MM.1S (cell line): ENCODE measurements around the gene FGFBP3.

ENCODE experiments used
- DNase-seq: peaks from one replicate; pipeline ENCODE4 v3.0.0-alpha.2; 2015
- H2AFZ ChIP-seq: fragments of 300-600 bp; sonication (generic); 2 replicates; pipeline ENCODE4 v1.6.0; 2016; ENCODE audit warnings: antibody characterized with exemption, low read length
- H3F3A ChIP-seq: fragments of 300-600 bp; sonication (generic); 2 replicates; pipeline ENCODE4 v1.6.1; 2016; ENCODE audit warnings: mild to moderate bottlenecking, antibody characterized with exemption, low read length, moderate library complexity, mixed read lengths; ENCODE audit not compliant: insufficient read depth
- H3K27ac ChIP-seq: fragments of 300-600 bp; sonication (generic); 2 replicates; pipeline ENCODE4 v1.5.1; 2016; ENCODE audit warnings: mild to moderate bottlenecking, low read length
- H3K27me3 ChIP-seq: fragments of 300-600 bp; sonication (generic); replicated peaks from 2 replicates; pipeline ENCODE4 v1.6.0; 2016; ENCODE audit warnings: low read length; ENCODE audit not compliant: insufficient read depth
- H3K36me3 ChIP-seq: fragments of 300-600 bp; sonication (generic); replicated peaks from 2 replicates; pipeline ENCODE4 v1.6.1; 2016; ENCODE audit warnings: mild to moderate bottlenecking, low read length, mixed read lengths; ENCODE audit not compliant: insufficient read depth
- H3K4me1 ChIP-seq: fragments of 300-600 bp; sonication (generic); 2 replicates; pipeline ENCODE4 v1.6.1; 2016; ENCODE audit warnings: low read length, mixed read lengths
- H3K4me2 ChIP-seq: fragments of 300-600 bp; sonication (generic); 2 replicates; pipeline ENCODE4 v1.6.0; 2016; ENCODE audit warnings: low read depth, low read length
- H3K4me3 ChIP-seq: fragments of 300-600 bp; sonication (generic); 2 replicates; pipeline ENCODE4 v1.5.1; 2016; ENCODE audit warnings: low read length, mixed read lengths
- H3K79me2 ChIP-seq: fragments of 300-600 bp; sonication (generic); 2 replicates; pipeline ENCODE4 v1.6.1; 2016; ENCODE audit warnings: mixed run types, low read length, mixed read lengths
- H3K9ac ChIP-seq: fragments of 300-600 bp; sonication (generic); 2 replicates; pipeline ENCODE4 v1.6.1; 2016; ENCODE audit warnings: low read length, mixed read lengths
- H3K9me2 ChIP-seq: fragments of 300-600 bp; sonication (generic); replicated peaks from 2 replicates; pipeline ENCODE4 v1.6.1; 2016; ENCODE audit warnings: mild to moderate bottlenecking, low read length, mixed read lengths; ENCODE audit not compliant: insufficient read depth
- H3K9me3 ChIP-seq: fragments of 300-600 bp; sonication (generic); replicated peaks from 2 replicates; pipeline ENCODE4 v1.6.1; 2016; ENCODE audit warnings: mild to moderate bottlenecking, low read length, mixed read lengths; ENCODE audit not compliant: insufficient read depth
- H4K20me1 ChIP-seq: fragments of 300-600 bp; sonication (generic); 2 replicates; pipeline ENCODE4 v1.6.1; 2016; ENCODE audit warnings: mild to moderate bottlenecking, low read length, moderate library complexity, mixed read lengths; ENCODE audit not compliant: insufficient read depth
- EZH2 ChIP-seq: fragments of 300-600 bp; sonication (generic); optimal IDR thresholded peaks from 2 replicates; pipeline ENCODE3; 2017; ENCODE audit warnings: low read depth, mild to moderate bottlenecking, antibody characterized with exemption, low read length, mixed read lengths
- EZH2phosphoT487 ChIP-seq: fragments of 300-600 bp; sonication (generic); IDR thresholded peaks from 2 replicates; pipeline ENCODE4 v1.6.1; 2018; ENCODE audit warnings: antibody characterized with exemption, low read length
- TF ChIP-seq, protein P1 (sequence below): fragments of 300-600 bp; sonication (generic); IDR thresholded peaks from 2 replicates; pipeline ENCODE4 v1.5.1; 2016; ENCODE audit warnings: antibody characterized with exemption, low read length, mixed read lengths

The FGFBP3 gene

DNA sequence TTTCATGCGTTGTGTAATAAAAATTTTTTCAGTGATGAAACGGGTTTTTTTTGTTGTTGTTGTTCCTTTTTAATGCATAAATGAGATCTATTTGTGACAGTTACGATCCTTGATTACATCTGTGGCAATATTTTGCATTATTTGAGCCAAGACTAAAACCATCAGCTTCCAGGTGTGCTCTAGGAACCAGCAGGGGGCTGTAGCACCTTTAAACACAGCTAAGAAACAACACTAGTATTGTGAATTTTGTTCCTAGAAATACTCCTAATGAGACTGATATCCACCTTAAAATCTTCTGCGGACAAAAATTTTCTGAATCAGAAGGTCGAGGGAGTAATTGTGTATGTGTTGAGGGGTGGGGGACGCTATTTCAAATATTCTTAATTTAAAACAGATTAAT is 52.6 kb downstream of the FGFBP3 start:
- Histone ChIP-seq H3K36me3 (peaks cover 6% of the 10 kb centered on the region; the same call in 1 of the 2 replicates), H3F3A (peaks cover 12% of the 10 kb centered on the region), H3K79me2 (no peaks in the 10 kb centered on the region), H3K4me2 (no peak overlapping the region), H3K9me3 (no peaks in the 10 kb centered on the region), H3K4me1 (peaks cover 25% of the 10 kb centered on the region), H3K4me3 (no peak overlapping the region), H3K9me2 (no peaks in the 10 kb centered on the region), H3K27me3 (no peaks in the 10 kb centered on the region), H3K27ac (no peak overlapping the region), H4K20me1 (no peaks in the 10 kb centered on the region), H3K9ac (no peak overlapping the region), H2AFZ (no peak overlapping the region)
- DNase-seq: peak; percentile 24
- TF ChIP-seq, protein P1, sequence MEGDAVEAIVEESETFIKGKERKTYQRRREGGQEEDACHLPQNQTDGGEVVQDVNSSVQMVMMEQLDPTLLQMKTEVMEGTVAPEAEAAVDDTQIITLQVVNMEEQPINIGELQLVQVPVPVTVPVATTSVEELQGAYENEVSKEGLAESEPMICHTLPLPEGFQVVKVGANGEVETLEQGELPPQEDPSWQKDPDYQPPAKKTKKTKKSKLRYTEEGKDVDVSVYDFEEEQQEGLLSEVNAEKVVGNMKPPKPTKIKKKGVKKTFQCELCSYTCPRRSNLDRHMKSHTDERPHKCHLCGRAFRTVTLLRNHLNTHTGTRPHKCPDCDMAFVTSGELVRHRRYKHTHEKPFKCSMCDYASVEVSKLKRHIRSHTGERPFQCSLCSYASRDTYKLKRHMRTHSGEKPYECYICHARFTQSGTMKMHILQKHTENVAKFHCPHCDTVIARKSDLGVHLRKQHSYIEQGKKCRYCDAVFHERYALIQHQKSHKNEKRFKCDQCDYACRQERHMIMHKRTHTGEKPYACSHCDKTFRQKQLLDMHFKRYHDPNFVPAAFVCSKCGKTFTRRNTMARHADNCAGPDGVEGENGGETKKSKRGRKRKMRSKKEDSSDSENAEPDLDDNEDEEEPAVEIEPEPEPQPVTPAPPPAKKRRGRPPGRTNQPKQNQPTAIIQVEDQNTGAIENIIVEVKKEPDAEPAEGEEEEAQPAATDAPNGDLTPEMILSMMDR: peak; percentile 56
- TF ChIP-seq EZH2phosphoT487: no peak
- TF ChIP-seq EZH2: no peak
